Measurements from ENCODE around the gene MTIF3.

DNA sequence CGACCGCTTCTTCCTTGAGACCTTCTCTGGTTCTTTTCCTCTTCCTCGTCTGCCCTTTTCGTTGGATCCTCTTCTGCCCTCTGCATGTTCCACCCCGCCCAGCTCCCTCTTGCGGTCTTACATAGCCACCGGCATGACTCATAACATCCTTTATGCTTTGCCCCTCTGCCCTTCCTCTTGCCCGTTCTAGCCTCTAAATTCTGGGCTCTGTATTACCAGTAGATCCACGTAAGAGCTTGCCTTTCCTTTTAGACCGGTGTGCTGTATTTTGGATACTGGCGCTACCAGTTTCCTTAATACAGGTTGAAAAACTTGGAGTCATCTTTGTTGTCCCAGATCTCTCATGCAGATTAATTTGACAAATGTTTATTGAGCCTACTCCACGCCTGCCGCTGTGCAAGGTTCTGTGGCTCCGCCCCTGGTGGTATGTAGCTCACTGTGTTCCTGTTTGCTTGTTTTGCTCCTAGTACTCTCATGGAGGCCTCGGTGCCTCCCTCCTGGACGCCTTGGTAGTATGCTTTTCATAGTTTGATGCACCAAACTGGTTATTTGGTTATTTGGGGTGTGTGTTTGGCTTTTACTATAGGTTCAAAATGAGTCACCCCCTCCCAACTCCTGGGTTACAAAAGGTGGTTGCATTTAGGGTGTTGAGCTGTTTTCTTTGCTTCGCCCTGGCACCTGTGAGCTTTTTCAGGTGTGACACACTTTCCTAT, 24.3 kb downstream of the MTIF3 start:
- TF ChIP-seq POLR2A (IDR thresholded peaks at IDR 0.05) = no peak
- TF ChIP-seq CTCF (IDR thresholded peaks at IDR 0.05) = peak; percentile 5 to 46 (median 21)
- TF ChIP-seq POLR2AphosphoS5 (IDR thresholded peaks at IDR 0.05) = peak in 1 of 3 donors; percentile 35

Data from breast epithelium (tissue), 3 donors.